Fibroblast of the conjunctiva (primary cell): ENCODE data around the gene EDIL3.

ENCODE experiments used
- DNase-seq: peaks from one replicate; pipeline ENCODE4 v3.0.0-alpha.2; 2010; ENCODE audit warnings: low read depth

The EDIL3 gene

GRCh38 chr5:83957188-83957587 is 427.5 kb downstream of the EDIL3 start:
- DNase-seq, result no peak

- no peak for DNase-seq
These were observed 428.3 kb downstream of the EDIL3 start for GRCh38 chr5:83956386-83956785.

GRCh38 chr5:83955916-83956315 is 428.8 kb downstream of the EDIL3 start:
- DNase-seq, result no peak

DNA sequence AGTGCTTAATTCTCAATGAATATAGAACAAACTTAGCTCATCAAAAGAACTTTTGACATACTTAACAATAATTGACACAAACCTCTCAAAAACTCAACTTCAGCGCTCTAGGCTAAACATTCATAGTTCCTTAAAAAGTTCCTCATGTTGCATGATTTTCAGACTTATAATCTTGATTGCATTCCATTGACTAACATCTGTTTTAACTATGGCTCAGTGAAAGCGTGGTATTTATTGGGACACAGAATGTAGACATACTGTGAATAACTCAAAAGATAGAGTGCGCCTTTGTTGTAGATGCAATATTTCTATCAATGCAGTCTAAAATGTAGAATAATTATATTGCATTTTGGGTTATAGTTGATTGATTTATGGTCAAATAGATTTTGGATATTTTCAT is 436.9 kb downstream of the EDIL3 start:
- no peak for DNase-seq

DNA sequence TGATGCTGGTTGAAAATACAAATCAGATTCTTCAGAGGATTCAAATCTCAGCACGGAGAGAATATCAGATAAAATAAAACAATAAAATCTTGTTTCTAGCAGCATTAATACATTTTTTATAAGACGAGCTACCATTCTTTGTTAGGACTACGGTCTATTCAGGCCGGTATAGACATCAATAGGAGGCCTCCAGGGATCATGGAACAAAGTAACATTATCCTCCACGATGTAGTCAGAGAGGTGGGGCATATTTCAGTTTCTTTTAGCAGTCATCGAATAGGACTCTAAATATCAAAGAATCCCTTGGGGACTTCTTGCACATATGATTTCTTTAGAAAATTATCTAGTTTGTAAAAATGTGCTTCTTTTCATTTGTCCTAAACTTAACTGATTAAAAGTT is 438.2 kb downstream of the EDIL3 start:
- DNase-seq, result no peak

DNA sequence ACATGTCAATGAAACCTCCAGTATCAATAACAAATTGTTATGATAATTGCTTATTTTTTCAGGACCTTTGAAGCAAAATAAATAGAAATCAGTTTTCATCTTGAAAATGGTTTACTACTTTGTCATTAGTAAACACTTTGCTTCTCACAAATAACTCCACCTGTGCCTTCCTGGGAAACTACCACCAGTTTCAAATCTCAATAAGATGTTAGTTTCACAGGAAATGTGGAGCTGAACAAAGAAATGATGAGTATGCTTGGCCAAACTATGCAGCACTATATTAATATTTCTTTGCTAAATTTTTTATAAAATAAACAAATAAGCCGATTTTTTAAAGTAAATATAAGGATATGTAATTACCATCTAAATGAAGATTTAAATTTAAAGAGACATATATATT is 442.5 kb downstream of the EDIL3 start:
- DNase-seq, result no peak

DNA sequence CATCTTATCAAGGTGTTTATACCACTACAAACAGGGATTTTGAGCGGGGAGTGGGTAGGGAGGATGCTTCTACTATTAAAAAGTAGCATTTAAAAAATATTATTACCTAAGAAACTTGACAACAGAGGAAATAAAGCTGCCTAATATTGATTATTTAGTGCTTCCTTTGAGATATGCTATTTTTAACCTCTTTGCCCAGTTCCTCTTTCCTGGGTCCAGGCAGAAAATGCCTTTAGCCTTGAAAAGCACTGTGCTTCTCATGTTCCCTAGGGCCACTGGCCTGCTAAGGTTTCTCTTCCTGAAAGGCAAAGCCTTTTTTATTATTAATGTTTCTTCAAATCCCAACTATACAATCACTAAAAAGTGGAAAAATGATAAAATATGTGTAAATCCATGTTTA is 446.8 kb downstream of the EDIL3 start:
- no peak for DNase-seq

- DNase-seq, result no peak
These were observed 452.7 kb downstream of the EDIL3 start for GRCh38 chr5:83931969-83932368.

- DNase-seq, result peak; percentile 24
These were observed 457.4 kb downstream of the EDIL3 start for GRCh38 chr5:83927140-83927733.

- DNase-seq, result no peak
These were observed 458.7 kb downstream of the EDIL3 start for GRCh38 chr5:83925955-83926337.

DNA sequence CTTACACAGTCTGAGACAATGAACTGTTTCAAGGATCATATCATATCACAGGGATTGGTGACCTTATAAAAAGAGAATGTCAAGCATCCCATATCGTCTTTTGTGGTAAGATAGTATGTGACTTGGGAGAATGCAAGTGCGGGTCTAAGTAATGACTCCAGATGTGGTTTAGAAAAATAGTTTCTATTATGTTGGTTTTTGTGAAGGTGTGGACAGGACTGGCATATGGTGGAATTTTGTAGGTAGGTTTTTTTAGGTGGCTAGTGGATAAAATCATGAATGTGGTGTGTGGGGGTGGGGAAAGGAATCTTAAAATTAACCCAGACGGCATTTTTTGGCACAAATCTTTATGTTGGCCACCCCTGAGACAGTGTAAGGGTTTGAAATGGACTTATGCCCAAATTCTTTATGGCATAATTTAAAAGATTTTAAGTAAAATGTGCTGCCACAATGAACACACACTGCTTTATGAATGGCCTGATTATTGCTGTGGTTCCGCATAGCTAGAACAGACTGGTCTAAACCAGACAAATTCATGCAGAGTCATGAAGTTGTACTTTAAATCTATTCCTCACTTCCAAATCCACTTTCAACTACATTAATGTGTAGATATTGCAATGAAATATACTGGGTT is 459.2 kb downstream of the EDIL3 start:
- DNase-seq, result peak; percentile 8

DNA sequence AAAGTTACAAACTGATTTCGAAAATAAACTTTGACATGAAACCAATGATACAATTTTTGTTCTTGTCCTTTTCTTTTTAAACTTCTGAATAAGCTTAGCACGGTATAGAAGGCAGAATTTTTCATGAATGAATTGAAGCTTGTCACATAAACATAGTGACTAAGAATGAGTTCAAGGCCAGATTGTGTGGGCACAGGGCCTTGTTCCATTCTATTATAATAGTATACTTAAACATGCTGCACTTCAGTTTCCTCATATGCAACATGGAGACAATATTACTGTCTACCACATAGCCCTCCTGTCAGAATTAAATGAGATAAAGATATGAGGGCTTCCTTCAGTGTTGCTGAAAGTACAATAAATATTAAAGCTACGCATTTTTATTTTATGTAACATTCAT is 459.8 kb downstream of the EDIL3 start:
- no peak for DNase-seq

- peak; percentile 3 for DNase-seq
These were observed 460.5 kb downstream of the EDIL3 start for GRCh38 chr5:83924171-83924570.

GRCh38 chr5:83922699-83923098 is 462.0 kb downstream of the EDIL3 start:
- DNase-seq, result no peak

GRCh38 chr5:83921666-83922193 is 462.9 kb downstream of the EDIL3 start:
- DNase-seq, result no peak

- no peak for DNase-seq
These were observed 465.3 kb downstream of the EDIL3 start for GRCh38 chr5:83919071-83920041.

DNA sequence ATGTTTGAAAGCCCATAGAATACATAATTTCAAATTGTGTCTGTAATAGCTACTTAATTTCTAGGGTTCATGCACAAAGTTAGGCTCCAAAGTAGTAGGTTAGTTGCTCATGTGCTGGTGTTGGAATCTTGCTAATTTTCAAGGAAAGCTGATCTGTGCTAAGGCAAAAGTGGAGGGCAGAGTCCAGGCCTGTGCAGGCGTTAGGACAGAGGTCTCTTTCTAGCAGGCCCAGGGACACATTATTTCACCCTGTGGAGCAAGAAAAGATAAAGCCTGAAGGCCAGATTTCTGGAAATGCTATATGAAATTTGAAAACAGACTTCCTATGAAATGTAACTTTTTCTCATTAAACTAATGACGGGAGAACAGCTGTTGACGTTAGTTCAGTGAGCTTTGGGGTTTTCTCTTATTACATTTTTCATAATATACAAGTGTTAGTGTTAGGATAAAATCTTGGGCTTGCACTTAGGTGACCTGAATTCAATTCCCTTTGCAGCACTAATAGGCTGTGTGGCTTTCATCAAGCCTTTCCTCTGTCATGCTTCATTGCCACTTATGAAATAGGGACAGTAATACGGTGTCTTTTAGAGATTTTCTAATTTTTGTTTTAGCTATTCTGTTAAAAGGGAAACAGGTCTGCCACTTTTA is 467.3 kb downstream of the EDIL3 start:
- no peak for DNase-seq

DNA sequence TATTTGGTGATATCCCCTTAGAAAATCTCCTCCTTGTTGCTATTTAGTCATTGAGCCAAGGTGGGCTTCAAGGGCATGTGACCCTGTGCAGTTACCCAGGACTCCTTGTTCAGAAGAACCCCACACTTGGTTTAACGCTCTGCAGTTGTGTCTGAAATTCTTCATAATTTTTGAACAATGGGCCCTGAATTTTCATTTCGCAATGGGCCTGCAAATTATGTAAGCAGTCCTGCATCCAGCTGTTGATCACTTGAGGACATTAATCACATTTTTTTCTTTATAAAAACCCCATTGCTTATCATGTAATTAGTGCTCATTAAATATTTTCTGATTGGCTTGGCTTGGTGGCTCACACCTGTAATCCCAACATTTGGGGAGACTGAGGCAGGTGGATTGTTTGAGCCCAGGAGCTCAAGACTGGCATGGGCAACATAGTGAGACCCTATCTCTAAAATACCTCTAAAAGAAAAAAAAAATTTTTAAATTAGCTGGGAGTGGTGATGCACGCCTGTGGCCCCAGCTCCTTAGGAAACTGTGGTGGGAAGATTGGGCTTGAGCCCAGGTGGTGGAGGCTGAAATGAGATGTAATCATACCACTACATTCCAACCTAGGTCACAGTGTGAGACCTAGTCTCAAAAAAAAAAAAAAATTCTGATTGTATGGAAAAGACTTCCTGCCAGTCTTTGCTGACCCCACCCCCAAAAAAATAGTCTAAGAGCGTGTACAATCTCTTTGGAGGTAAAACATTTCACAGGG is 469.8 kb downstream of the EDIL3 start:
- DNase-seq, result no peak

DNA sequence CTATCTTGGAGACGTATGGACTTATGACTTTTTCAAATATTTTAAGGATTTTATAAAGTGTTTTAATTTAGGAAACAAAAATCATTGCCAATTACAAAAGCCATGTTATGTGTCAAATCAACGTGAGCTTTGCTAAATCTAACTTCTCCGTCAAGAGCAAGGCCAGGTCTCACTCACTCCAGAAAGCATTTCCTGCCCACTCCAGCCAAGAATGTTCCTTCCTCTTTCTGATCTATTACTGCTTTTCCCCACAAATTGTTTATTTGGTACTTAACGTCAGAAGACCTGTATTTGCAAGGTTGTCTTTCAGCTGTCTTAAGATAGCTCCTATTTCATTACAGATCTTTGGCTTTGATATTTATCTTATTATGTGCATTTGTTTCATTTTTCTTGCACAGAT is 470.5 kb downstream of the EDIL3 start:
- no peak for DNase-seq

DNA sequence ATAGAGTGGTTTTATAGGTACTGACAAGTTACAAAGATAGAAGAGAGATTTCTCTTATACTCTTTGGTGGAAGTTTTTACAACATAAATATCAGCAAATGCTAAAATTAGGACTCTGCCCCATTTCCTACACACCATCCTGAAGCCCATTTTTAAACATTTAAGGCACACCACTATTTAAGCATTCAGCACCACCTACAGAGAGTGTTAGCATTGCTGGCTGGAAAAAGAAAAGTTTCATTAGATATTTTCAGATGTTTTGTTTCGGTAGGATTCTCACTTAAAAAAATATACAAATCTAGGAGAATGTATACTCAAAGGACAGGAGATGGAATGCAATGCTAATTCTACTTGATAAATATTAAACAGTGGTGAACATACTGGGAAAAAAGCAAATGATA is 471.1 kb downstream of the EDIL3 start:
- DNase-seq, result no peak

DNA sequence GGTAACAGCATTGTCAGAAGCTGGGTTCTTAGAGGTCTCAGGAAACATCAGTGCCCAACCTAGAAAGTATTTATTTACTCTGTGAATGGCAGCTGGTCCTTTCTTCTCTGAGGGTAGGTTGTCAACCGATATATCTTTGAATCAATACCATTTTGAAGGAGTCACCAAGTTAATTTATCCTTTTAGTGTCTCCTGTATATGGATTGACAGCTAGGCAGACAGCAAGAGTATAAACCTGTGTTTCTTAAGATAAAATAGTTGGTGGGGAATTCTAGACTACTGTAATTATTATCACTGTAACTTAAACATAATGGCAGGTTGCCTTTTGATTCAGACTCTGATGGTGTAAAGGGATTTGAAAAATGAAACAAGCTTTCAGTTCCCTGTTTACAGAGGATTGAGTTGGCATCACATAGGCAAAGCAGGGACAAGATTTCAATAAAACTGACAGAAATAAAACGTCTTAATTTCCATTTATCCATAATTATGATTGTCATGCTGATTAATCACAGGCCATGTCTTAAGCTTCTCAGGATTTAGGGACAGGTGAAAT is 473.2 kb downstream of the EDIL3 start:
- no peak for DNase-seq
